SK-N-SH (cell line): Measurements from ENCODE around the gene HPCAL1. TPM values are rescaled to one million over a fixed set of nuclear protein-coding genes. Genes with fewer than 3 reads are reported as not detected.

Experiments
- CTCF ChIA-PET: fragments of 300-600, 350-600 bp; formaldehyde crosslinking; extraction: SDS; loops from one replicate; lab custom pipeline; 2021; lab: Yijun Ruan, JAX
- POLR2A ChIA-PET: fragments of 350-600 bp; sonication (Branson Sonifier 250); formaldehyde crosslinking; extraction: SDS; loops from one replicate; lab custom pipeline; 2020; ENCODE audit warnings: antibody characterized with exemption, inconsistent platforms; lab: Yijun Ruan, JAX
- DNase-seq: peaks from one replicate; pipeline ENCODE4 v3.0.0; 2012
- H2AFZ ChIP-seq: fragments of 200-600 bp; sonication (generic); 2 replicates; pipeline ENCODE4 v1.8.1; 2016; ENCODE audit warnings: antibody characterized with exemption, mild to moderate bottlenecking, low read depth
- H3F3A ChIP-seq: fragments of 200-600 bp; sonication (generic); replicated peaks from 2 replicates; pipeline ENCODE3; 2016; ENCODE audit warnings: antibody characterized with exemption, mild to moderate bottlenecking; ENCODE audit not compliant: insufficient read depth
- H3K27ac ChIP-seq, 2 experiments: fragments of 200-500 bp in 1 of 2; fragments of 200-600 bp in 1 of 2; sonication (Bioruptor generic) in 1 of 2; sonication (generic), shearing (Covaris generic) in 1 of 2; 2 replicates each; pipeline versions ENCODE4 v1.5.1 to v1.6.1; 2014 to 2016; ENCODE audit warnings: low read depth in 2 of 2, inconsistent platforms in 1 of 2, low read length in 1 of 2, mild to moderate bottlenecking in 1 of 2, mixed read lengths in 1 of 2
- H3K27me3 ChIP-seq: fragments of 200-600 bp; sonication (generic), shearing (Covaris generic); 2 replicates; pipeline ENCODE4 v1.6.1; 2016; ENCODE audit warnings: mixed run types; ENCODE audit not compliant: insufficient read depth
- H3K36me3 ChIP-seq, 2 experiments: fragments of 200-500 bp in 1 of 2; fragments of 200-600 bp in 1 of 2; sonication (Bioruptor generic) in 1 of 2; sonication (generic) in 1 of 2; replicated peaks in 1 of 2; 2 replicates each; pipeline versions ENCODE3 to v1.5.1; 2014 to 2016; ENCODE audit warnings: low read length in 1 of 2, mild to moderate bottlenecking in 1 of 2; ENCODE audit not compliant: insufficient read depth in 2 of 2, control insufficient read depth in 1 of 2
- H3K4me1 ChIP-seq, 2 experiments: fragments of 200-500 bp in 1 of 2; fragments of 200-600 bp in 1 of 2; sonication (Bioruptor generic) in 1 of 2; sonication (generic), shearing (Covaris generic) in 1 of 2; 2 replicates each; pipeline versions ENCODE4 v1.5.1 to v1.6.1; 2014 to 2016; ENCODE audit warnings: low read depth in 1 of 2, low read length in 1 of 2, mixed run types in 1 of 2; ENCODE audit not compliant: insufficient read depth in 2 of 2, control insufficient read depth in 1 of 2
- H3K4me2 ChIP-seq: fragments of 200-600 bp; sonication (generic), shearing (Covaris generic); 2 replicates; pipeline ENCODE4 v1.6.1; 2017; ENCODE audit warnings: mixed run types
- H3K4me3 ChIP-seq, 2 experiments: fragments of 200-500 bp in 1 of 2; fragments of 200-600 bp in 1 of 2; sonication (Bioruptor generic) in 1 of 2; sonication (generic), shearing (Covaris generic) in 1 of 2; 2 replicates each; pipeline versions ENCODE4 v1.5.1 to v1.8.1; 2014 to 2016; ENCODE audit warnings: low read depth in 2 of 2, inconsistent platforms in 1 of 2, low read length in 1 of 2, mild to moderate bottlenecking in 1 of 2, mixed read lengths in 1 of 2, moderate library complexity in 1 of 2
- H3K79me2 ChIP-seq: fragments of 200-600 bp; sonication (generic); 2 replicates; pipeline ENCODE4 v1.8.1; 2017; ENCODE audit warnings: mild to moderate bottlenecking; ENCODE audit not compliant: insufficient read depth
- H3K9ac ChIP-seq: fragments of 200-600 bp; sonication (generic); 2 replicates; pipeline ENCODE4 v1.6.1; 2017; ENCODE audit warnings: mixed run types
- H3K9me2 ChIP-seq: fragments of 200-600 bp; sonication (generic); 2 replicates; pipeline ENCODE4 v1.6.1; 2017; ENCODE audit warnings: mixed run types
- H3K9me3 ChIP-seq: fragments of 200-600 bp; sonication (generic); 2 replicates; pipeline ENCODE4 v1.6.1; 2017; ENCODE audit warnings: mixed run types, mild to moderate bottlenecking, moderate library complexity
- H4K20me1 ChIP-seq: fragments of 200-600 bp; sonication (generic); 2 replicates; pipeline ENCODE4 v1.6.1; 2017; ENCODE audit warnings: mild to moderate bottlenecking, mixed run types; ENCODE audit not compliant: insufficient read depth
- FOXJ3 ChIP-seq: sonication (generic); formaldehyde crosslinking; IDR thresholded peaks from 2 replicates; pipeline ENCODE4 v1.5.1; 2020; ENCODE audit warnings: mild to moderate bottlenecking, missing genetic modification reagents
- GABPA ChIP-seq: IDR thresholded peaks from 2 replicates; pipeline ENCODE4 v1.4.0; 2012; ENCODE audit warnings: low read depth, mild to moderate bottlenecking
- RAD21 ChIP-seq: IDR thresholded peaks from 2 replicates; pipeline ENCODE4 v1.6.1; 2012; ENCODE audit warnings: mild to moderate bottlenecking, low read length
- SMC3 ChIP-seq: IDR thresholded peaks from 2 replicates; pipeline ENCODE4 v1.6.1; 2012; ENCODE audit warnings: low read depth, low read length, improper control_type of control experiment
- TCF12 ChIP-seq: IDR thresholded peaks from 2 replicates; pipeline ENCODE4 v1.4.0; 2012
- YY1 ChIP-seq: IDR thresholded peaks from 2 replicates; pipeline ENCODE4 v1.4.0; 2012; ENCODE audit warnings: low read depth, mild to moderate bottlenecking
- WGBS: methylation state at CpG from one replicate; pipeline ENCODE4 v1.1.6; 2017; ENCODE audit warnings: low lambda C conversion rate; 5-methylcytosine and 5-hydroxymethylcytosine counted together
- polyA plus RNA-seq, 3 experiments: library from polyadenylated mRNA; depleted of rRNA; stranded (reverse); fragments of >200 nt; gene quantifications; 2 replicates each; pipeline ENCODE4 v1.2.3, GENCODE V29; 2012
- TF ChIP-seq, protein P1 (sequence below): IDR thresholded peaks from 2 replicates; pipeline ENCODE4 v1.4.0; 2012; ENCODE audit warnings: low read depth, borderline replicate concordance
- TF ChIP-seq, protein P2 (sequence below): fragments of 150-350 bp; IDR thresholded peaks from 2 replicates; pipeline ENCODE4 v1.6.1; 2016; ENCODE audit warnings: mild to moderate bottlenecking, low read depth, low read length

HPCAL1 gene
- polyA plus RNA-seq, 1 of the 3 experiments (the other 2 are of a cell fraction), result 77.0 TPM

DNA sequence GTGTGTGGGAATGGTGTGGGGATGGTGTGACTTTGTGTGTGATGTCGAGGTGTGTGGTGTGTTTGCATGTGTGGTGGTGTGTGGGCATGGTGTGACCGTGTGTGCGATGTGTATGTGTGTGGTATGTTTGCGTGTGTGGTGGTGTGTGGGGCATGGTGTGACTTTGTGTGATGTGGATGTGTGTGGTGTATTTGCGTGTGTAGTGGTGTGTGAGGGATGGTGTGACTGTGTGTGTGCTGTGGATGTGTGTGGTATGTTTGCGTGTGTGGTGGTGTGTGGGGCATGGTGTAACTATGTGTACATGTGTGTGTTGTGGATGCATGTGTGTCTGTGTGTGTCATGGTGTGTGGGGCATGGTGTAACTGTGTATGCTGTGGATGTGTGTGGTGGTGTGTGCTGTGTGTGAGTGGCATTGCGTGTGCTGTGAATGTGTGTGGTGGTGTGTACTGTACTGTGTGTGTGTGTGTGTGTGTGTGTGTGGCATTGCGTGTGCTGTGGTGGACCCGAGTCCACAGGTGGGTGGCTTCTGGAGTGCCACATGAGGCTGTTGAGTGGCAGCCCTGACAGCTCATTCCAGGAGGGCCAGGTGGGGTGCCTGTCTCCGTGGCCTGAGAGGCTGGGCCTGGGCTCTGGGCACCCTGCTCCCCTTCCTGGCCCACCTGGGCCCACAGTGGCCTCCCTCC lies 130.7 kb downstream of the HPCAL1 start (continued):
- TF ChIP-seq, protein P1, sequence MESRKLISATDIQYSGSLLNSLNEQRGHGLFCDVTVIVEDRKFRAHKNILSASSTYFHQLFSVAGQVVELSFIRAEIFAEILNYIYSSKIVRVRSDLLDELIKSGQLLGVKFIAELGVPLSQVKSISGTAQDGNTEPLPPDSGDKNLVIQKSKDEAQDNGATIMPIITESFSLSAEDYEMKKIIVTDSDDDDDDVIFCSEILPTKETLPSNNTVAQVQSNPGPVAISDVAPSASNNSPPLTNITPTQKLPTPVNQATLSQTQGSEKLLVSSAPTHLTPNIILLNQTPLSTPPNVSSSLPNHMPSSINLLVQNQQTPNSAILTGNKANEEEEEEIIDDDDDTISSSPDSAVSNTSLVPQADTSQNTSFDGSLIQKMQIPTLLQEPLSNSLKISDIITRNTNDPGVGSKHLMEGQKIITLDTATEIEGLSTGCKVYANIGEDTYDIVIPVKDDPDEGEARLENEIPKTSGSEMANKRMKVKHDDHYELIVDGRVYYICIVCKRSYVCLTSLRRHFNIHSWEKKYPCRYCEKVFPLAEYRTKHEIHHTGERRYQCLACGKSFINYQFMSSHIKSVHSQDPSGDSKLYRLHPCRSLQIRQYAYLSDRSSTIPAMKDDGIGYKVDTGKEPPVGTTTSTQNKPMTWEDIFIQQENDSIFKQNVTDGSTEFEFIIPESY, result no peak
- TF ChIP-seq TCF12 (no peak), GABPA (no peak), RAD21 (no peak), SMC3 (no peak)
- TF ChIP-seq, protein P2, sequence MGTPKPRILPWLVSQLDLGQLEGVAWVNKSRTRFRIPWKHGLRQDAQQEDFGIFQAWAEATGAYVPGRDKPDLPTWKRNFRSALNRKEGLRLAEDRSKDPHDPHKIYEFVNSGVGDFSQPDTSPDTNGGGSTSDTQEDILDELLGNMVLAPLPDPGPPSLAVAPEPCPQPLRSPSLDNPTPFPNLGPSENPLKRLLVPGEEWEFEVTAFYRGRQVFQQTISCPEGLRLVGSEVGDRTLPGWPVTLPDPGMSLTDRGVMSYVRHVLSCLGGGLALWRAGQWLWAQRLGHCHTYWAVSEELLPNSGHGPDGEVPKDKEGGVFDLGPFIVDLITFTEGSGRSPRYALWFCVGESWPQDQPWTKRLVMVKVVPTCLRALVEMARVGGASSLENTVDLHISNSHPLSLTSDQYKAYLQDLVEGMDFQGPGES, result no peak

DNA sequence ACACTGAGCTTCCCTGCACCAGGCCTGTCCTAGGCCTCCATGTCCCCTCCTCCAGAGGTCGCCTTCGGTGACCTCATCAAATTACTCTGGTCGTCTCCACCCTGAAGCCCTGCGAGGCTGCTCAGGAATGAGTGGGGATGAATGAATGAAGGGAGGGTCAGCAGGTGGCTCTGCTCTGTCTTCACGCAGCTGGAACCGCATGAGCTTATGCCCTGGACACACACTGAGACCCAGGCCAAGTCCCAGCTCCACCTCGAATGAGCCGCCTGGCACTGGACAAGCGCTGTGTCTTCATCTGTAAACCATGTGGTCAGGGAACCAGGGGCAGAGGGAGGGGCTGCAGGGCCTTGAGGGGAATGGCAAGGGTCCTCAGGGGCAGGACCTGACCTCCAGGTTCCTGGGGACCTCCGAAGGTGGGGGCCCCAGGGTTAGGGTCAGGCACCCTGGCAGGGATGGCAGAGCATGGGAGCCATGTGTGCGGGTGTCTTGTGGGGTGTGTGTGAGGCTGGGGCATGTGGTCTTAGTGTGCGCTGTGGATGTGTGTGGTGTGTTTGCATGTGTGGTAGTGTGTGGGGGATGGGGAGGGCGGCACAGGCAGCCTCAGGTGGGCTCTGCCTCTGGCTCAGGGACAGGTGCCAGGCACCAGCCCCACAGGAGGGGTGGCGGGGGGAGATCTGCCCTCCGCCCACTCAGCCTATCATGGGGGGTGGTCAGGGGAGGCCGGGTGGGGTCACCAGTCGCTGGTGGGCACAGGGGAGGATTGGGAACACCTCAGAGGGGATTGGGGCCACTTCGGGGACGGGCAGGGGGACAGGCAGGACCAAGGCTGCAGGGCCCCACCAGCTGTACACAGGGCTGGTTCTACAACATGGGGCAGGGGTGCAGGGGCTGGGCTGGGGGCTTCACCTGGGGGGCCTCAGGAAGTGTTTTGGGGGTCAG lies 131.5 kb downstream of the HPCAL1 start:
- DNase-seq, result no peak
- Histone ChIP-seq H4K20me1 (no peaks in the 10 kb centered on the region), H3K4me2 (peak overlapping the region; percentile 60; the same call in 1 of the 2 replicates), H3K79me2 (no peaks in the 10 kb centered on the region), H3F3A (peaks cover 21% of the 10 kb centered on the region), H2AFZ (no peak overlapping the region), H3K4me1 (peaks cover 0 to 4% of the 10 kb centered on the region in 2 experiments; a peak in 1 of 4 replicates), H3K27me3 (no peaks in the 10 kb centered on the region), H3K36me3 (peaks cover 6 to 9% of the 10 kb centered on the region in 2 experiments), H3K9me3 (no peaks in the 10 kb centered on the region), H3K27ac (no peak overlapping the region), H3K4me3 (no peak overlapping the region), H3K9ac (no peak overlapping the region), H3K9me2 (no peaks in the 10 kb centered on the region)
- 85% methylated on average over 16 of the region's 19 CpGs for WGBS
- POLR2A ChIA-PET, result interaction anchor here (0.7 to 2.8 kb wide), 10 partner anchors 14 to 362 kb away, joined by 3 to 25 read pairs (median 6); partner anchors contain the start of genes ODC1 and RRM2
- CTCF ChIA-PET, result interaction anchor here (0.6 to 14.3 kb wide), 106 partner anchors 10 to 876 kb away, joined by 3 to 413 read pairs (median 5); partner anchors contain the start of genes CYS1, HPCAL1, ODC1 and RRM2
- TF ChIP-seq YY1 (no peak), FOXJ3 (CRISPR knock-in tag) (0 out of 2 replicates have a peak, but pooled peaks have one; percentile 3)
